ENCODE data around the gene SLX9. TPM values are rescaled to one million over a fixed set of nuclear protein-coding genes. Genes with fewer than 3 reads are reported as not detected.
"Not testable (repeated sequence)": the region's sequence is repeated elsewhere in the genome, so short reads cannot be mapped to it uniquely, and the experiment has no call there.

The SLX9 gene
- total RNA-seq, 1 donor from 2014 or later: 19.8 TPM

DNA sequence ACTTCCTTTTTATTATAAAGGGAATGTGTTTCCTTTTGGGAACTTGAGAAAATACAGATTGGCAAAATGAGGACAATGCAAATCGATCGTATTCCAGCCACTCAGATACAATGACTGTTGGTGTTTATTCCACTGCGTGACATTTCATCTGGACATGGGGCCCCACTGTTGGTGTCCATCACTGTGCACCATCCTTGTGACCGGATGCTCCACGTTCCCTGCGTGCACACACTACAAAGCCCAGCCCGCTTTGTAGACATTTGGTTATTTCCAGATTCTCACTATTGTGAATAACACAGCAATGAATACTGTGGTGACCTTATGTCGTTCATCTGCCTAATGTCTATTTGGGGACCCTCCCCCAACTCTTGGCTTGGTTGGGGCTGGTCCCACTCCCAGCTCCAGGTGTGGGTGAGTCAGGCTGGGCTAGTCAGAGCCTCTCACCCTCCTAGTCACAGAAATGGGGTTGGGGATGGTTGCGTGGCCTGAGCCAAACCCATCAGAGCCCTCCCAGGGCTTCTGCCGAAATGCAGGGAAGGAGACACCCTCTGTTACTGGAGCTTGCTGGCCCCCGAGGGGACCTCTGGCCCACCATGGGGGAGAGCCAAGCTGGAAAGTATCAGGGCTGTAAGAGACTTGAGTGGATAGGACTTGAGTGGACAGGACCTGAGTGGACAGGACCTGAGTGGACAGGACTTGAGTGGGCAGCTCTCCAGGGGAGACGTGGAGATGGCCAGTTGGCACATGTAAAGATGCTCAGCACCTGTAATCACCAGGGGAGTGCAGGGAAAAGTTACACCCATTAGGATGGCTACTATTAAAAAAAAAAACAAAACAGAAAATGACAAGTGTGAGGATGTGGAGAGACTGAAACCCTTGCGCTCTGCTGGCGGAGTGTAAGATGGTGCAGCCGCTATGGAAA is 77.5 kb downstream of the SLX9 start:
- DNase-seq (ENCODE audit: low read depth in 2 of 2): peak in 1 of 2 donors; percentile 82

DNA sequence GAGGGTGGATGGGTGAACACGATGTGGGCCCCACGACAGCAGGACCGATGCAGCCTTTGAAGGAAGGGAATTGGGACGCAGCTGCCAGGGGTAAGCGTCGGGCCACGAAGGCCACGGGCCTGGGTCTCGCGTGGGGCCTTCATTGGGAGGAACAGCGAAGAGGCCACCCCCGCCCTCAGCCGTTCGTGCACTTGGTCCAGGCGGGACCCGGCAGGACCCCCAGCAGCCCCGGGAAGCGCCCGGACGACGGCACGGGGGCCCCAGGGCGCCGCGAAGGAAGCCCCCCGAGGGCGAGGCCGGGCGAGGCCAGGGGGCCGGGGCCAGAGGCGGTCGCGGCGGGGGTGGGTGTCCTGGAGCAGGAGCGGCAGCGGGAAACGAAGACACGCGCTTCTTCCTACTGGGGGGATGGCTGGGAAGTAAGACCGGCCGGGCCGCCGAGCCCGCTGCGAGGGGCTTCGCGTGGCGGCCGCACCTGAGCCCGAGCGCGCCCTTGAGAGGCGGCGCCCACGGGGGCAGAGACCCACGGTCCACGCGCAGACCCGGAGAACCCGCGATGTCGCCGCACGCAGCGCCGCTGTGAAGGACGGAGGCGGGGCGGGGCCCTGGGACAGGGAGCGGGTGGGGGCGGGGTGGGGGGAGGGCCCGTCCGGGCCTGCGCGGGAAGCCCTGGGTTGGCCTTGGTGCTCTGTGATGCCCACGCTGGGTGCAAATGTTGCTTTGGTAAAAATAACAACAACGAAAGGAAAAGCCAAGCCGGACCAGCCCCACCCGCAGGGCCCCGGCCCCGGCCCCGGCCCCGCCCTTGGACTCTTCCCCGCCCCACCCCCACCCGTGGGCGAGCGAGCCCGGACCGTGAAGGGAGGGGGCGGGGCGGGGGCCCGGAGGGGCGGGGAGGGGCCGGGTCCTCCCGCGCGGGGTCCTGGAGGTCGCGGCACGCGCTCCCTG is 78.6 kb downstream of the SLX9 start:
- no peak for DNase-seq (ENCODE audit: low read depth in 2 of 2)

DNA sequence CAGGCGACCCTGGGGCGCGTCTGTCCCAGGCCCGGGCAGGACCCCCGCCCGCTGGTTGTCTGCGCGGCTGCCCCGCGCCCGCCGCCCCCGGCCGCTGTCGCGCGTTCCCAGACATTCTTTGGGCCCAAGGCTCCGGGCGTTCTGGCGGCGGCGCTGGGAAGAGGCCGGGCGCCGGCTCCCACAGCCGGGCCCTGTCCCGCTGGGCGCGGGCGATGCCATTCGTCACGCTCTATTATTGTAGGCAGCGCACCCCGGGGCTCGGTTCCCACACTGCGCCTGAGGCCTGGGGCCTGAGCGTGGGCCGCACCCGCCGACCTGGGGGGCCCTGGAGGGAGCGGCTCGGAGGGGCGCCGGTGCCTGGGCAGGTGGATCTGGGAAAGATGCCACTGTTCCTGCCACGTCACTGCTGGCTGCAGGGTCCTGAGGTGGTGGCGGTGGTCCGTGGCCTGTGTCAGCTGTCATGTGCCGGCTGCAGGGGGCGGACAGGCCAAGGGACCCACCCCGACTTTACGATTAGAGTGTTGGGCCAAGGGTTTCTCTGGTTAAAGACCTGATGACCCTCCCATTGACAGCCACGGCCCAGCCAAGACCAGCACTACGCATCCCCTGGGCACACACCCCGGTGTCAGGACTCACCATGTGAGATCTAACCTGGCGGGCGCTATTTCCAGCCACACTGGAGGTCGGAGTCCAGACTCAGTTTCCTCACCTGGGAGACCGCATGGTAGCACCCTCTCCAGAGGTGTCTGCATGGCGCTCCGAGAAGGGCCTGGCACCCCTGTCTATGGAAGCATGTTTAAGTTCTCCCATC is 79.5 kb downstream of the SLX9 start:
- no peak for DNase-seq (ENCODE audit: low read depth in 2 of 2)

DNA sequence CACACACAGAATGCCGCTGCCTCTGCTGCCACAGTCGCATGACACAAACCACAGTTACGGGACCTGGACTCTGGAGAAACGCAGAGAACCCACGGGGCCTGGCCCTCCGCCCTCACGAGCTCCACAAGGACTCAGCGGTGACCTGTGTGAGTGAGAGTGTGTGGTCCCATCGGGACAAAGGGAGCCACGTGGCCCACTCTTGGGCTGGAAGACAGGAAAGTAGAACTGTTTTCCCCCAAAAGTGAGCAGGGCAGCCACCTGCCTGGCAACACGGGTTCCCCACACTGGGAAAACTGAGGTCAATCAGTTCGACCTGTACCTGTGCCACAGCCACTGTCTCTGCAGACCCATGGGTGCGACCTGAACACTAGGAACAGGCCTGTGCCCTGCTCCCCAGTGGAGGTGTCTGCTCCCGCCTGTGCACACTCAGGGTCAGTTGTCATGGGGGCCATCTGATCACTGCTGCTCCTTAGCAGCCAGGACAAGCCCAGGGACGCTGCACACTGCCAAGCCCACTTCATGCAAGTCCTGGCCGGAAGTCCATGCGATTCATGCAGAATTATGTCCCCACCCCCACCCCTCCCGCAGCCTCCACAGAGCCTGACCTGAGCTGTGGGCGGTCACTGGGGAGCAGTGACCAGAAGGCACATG is 80.2 kb downstream of the SLX9 start:
- DNase-seq (ENCODE audit: low read depth in 2 of 2): no peak

DNA sequence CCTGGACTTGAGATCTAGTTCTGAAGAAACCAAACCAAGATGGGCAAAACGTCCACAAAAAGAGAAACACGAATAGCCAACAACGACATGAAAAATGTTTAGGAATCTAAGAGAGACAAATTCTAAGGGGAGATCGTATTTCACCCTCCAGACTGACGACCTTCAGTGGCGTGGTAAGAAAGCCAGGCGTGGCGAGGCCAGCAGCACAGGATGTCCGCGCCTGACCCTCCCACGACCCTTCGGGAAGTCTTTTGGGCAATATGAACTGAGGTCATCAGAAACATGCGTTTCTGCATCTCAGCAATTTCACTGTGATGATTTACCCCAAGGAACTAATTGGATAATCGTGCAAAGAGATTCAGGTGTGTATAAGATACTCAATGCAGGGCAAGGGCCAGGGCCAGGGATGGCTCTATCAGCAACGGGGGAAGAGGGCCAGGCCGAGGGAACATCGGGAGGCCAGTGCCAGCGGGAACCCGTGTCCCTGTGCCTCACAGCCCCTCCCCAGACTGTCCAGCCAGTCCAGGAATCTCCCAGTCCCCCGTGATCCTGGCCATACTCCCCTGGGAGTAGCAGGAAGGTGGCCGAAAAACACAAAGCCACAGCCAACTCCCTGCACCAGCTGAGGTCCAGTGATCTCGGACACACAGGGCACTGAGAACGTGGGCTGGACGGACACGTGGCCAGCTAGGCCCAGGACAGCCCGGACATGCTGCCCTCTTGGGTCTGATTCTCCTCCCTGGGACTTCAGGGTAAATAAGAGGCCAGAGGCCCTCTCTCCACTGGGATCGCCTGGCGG is 81.0 kb downstream of the SLX9 start:
- no peak for DNase-seq (ENCODE audit: low read depth in 2 of 2)

DNA sequence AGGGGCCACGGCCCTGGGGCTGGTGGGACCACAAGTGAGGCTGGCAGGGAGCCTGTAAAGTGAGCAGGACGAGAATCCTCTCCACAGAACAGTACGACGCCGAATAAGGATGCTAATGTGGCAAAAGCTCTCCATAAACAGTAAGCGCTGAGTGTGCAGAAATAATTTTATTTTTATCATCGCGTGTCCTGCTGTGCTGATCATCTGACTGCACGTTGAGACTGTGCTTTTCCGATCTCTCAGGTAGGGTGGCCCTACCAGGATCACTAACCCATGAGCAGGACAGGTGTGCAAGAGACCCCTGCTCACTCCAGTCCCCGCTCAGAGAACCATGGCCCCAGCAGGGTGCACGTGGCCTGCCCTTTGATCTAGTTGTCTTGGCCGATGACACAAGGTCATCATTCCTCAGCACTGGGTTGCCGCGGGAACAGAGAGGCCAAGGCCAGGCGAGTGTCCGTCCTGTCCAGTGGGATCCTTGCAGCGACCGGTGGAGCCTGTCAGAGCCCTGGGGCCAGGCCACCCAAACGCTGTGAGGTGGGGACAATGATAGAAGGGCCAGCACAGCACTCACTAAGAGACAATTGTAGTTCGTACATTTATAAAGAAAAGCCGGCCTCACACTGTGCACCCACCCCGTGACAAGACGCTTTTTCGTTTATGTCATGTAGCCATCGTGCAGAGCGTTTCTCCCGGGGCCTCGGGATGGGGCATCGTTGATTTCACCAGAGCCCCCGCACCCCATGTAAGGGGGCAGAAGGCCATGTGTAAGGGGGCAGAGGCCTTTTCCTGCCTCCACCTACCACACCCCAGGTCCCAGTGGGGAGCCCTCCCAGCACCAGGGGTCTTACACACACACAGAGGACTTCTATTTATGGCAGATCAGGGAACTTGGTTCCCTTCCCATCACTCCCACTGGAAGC is 81.9 kb downstream of the SLX9 start:
- no peak for DNase-seq (ENCODE audit: low read depth in 2 of 2)

DNA sequence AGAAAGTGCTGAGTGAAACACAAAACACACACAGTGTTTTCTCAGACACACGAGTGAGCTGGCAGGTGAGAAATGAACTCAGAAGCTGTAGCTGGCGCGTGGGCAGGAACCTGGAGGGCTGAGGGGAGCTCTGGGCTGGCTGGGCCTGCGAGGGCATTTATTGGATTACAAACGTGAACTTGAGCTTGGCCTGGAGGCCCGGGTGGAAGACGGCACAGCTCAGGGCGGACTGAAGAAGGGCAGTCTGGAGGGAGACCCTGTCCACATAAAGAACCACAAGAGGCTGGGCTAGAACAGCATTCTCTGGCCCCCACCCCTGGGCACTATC is 82.5 kb downstream of the SLX9 start:
- DNase-seq (ENCODE audit: low read depth in 2 of 2): no peak

DNA sequence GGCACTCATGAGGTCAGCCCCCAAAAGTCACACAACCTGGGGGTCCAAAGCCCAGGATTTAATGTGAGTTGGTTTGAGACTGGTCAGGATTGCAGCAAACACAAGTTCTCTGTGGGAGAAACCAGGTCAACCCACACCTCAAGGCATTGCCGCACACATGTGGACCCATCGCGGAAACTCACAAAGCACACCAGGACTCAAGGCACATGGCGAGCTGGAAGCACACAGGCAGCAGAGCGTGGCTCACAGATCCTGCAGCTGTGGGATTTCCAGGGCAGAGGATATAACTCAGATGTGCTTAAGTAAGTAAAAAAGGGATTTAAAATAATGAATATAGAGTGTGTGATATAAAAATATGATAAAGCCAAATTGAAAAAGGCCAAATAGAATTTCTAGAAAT is 82.9 kb downstream of the SLX9 start:
- no peak for DNase-seq (ENCODE audit: low read depth in 2 of 2)

DNA sequence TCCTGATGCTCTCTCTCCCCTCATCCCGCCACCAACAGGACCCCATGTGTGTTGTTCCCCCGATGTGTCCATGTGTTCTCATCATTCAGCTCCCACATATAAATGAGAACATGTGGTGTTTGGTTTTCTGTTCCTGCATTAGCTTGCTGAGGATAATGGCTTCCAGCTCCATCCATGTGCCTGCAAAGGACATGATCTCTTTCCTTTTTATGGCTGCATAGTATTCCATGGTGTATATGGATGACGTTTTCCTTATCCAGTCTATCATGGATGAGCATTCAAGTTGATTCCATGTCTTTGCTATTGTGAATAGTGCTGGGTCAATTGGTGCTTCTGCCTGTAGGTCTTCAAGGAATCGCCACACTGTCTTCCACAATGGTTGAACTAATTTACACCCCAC is 84.7 kb downstream of the SLX9 start:
- not testable (repeated sequence) for DNase-seq (ENCODE audit: low read depth in 2 of 2)

DNA sequence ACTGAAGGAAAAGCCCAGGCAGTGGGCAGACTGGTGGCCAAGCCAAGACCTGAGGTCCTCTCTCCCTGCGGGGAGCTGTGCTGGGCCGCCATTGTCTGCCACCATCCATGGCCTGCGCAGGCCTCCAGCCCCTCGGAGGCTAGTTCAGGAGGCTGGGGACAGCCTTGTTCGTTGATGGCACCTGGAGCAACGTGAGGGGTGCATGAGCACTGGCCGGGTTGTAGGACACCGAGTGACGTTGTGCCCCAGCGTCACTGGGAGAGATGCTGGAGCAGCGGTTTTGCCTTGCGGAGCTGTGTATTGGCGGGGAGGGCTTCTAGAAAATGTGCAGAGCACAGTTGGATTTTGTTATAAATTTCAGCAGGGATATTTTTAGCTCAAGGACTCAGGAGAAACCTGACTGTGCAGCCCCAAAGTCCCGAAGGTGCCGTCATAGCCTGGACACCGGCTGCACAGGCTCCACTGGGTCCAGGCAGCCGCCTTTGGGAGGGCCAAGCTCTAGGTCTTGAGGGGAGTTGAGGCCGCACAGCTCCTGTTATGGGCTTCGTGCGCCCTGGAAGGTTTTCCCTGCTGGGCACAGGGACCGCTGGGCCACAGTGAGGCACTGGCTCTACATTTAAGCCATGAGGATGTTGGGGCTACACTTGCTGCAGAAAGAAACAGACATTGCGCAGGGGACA is 86.4 kb downstream of the SLX9 start:
- no peak for DNase-seq (ENCODE audit: low read depth in 2 of 2)

Other genes starting within 250 kb of the SLX9 start
- not detected in 2 replicates for gene KRTAP10-12, start 242.9 kb upstream of the SLX9 start, total RNA-seq
- gene TSPEAR, start 228.5 kb upstream of the SLX9 start, total RNA-seq: under 0.01 TPM in 2 replicates
- gene UBE2G2, start 138.2 kb upstream of the SLX9 start, total RNA-seq: 73.9 and 92.3 TPM in 2 replicates
- gene SUMO3, start 122.0 kb upstream of the SLX9 start, total RNA-seq: 68.7 and 70.0 TPM in 2 replicates
- 291 and 379 TPM in 2 replicates for gene PTTG1IP, start 66.3 kb upstream of the SLX9 start, total RNA-seq
- 0.20 and 0.22 TPM in 2 replicates for gene ITGB2, start 19.1 kb upstream of the SLX9 start, total RNA-seq
- gene ADARB1, start 134.6 kb downstream of the SLX9 start, total RNA-seq: 15.3 and 23.8 TPM in 2 replicates

Data from lung microvascular endothelial cell (primary cell).